Hepatocyte (in vitro differentiated cells): Measurements from ENCODE around the gene HBB.

Experiments
- EZH2 ChIP-seq: fragments of 200-600 bp; sonication (generic); IDR thresholded peaks from 2 replicates; pipeline ENCODE4 v1.6.1; 2016; ENCODE audit warnings: antibody characterized with exemption, mild to moderate bottlenecking, borderline replicate concordance
- TF ChIP-seq, protein P1 (sequence below): fragments of 200-600 bp; sonication (generic); IDR thresholded peaks from 2 replicates; pipeline ENCODE4 v1.5.1; 2016; ENCODE audit warnings: antibody characterized with exemption, mild to moderate bottlenecking; ENCODE audit not compliant: poor library complexity

GRCh38 chr11:5223686-5224085, 3.2 kb downstream of the HBB start:
- TF ChIP-seq, protein P1, sequence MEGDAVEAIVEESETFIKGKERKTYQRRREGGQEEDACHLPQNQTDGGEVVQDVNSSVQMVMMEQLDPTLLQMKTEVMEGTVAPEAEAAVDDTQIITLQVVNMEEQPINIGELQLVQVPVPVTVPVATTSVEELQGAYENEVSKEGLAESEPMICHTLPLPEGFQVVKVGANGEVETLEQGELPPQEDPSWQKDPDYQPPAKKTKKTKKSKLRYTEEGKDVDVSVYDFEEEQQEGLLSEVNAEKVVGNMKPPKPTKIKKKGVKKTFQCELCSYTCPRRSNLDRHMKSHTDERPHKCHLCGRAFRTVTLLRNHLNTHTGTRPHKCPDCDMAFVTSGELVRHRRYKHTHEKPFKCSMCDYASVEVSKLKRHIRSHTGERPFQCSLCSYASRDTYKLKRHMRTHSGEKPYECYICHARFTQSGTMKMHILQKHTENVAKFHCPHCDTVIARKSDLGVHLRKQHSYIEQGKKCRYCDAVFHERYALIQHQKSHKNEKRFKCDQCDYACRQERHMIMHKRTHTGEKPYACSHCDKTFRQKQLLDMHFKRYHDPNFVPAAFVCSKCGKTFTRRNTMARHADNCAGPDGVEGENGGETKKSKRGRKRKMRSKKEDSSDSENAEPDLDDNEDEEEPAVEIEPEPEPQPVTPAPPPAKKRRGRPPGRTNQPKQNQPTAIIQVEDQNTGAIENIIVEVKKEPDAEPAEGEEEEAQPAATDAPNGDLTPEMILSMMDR, result no peak
- TF ChIP-seq EZH2, result no peak
